K562 (cell line): Measurements from ENCODE around the gene ANXA3. TPM values are rescaled to one million over a fixed set of nuclear protein-coding genes. Genes with fewer than 3 reads are reported as not detected.

Experiments
- GMEB1 ChIP-seq: fragments of 250-450 bp; sonication (Bioruptor Pico); IDR thresholded peaks from 2 replicates; pipeline ENCODE4 v1.4.0; 2020; ENCODE audit warnings: mild to moderate bottlenecking
- NFE2L1 ChIP-seq: fragments of 450-650 bp; IDR thresholded peaks from 2 replicates; pipeline ENCODE4 v1.6.1; 2016; ENCODE audit warnings: missing genetic modification characterization, low read depth, mild to moderate bottlenecking, missing compliant biosample characterization, moderate library complexity, borderline replicate concordance
- ZKSCAN3 ChIP-seq: fragments of 250-450 bp; sonication (Bioruptor Pico); IDR thresholded peaks from 2 replicates; pipeline ENCODE4 v1.4.0; 2020
- ZNF609 ChIP-seq: sonication (generic); formaldehyde crosslinking; IDR thresholded peaks from 2 replicates; pipeline ENCODE4 v1.8.1; 2023; ENCODE audit warnings: missing genetic modification reagents, mild to moderate bottlenecking, borderline replicate concordance
- polyA plus RNA-seq, 8 experiments: library from polyadenylated mRNA; depleted of rRNA in 4 of 8; stranded (reverse) in 5 of 8; unstranded in 3 of 8; fragments of >200 nt; fragmentation: Nextera tagmentation in 2 of 8; fragmentation: Illumina TruSeq in 1 of 8; extraction: Ambion mirVana in 2 of 8; extraction: Trizol in 1 of 8; gene quantifications; 2 replicates each; pipeline versions ENCODE4 v1.2.1 to v1.2.3, GENCODE V29; 2011 to 2014; ENCODE audit warnings: inconsistent platforms in 1 of 8, missing spikeins in 1 of 8
- total RNA-seq, 7 experiments: library from RNA; depleted of rRNA in 6 of 7; stranded (reverse); fragments of >200 nt in 6 of 7; fragmentation: Illumina TruSeq in 2 of 7; extraction: Trizol in 2 of 7; gene quantifications; 2 replicates each; pipeline versions ENCODE4 v1.2.1 to v1.2.3, GENCODE V29; 2011 to 2021; ENCODE audit warnings: low replicate concordance in 1 of 7
- TF ChIP-seq, protein P1 (sequence below), 2 experiments: fragments of 150-350 bp in 1 of 2; IDR thresholded peaks; 2 replicates each; pipeline ENCODE4 v1.6.1; 2012 to 2016; ENCODE audit warnings: low read depth in 2 of 2, low read length in 2 of 2, mild to moderate bottlenecking in 1 of 2, moderate library complexity in 1 of 2

Gene ANXA3
- total and polyA plus RNA-seq, 9 of the 15 experiments (the other 6 are each of a cell fraction or from before 2014, with no cell fraction given), result 6.3 to 15.5 (median 9.8) TPM

GRCh38 chr4:78512357-78512920 is 39.1 kb upstream of the ANXA3 start (continued):
- TF ChIP-seq ZNF609 (CRISPR knock-in tag), result no peak
- no peak for TF ChIP-seq NFE2L1 (tag)
- no peak for TF ChIP-seq GMEB1 (CRISPR knock-in tag)
- no peak for TF ChIP-seq ZKSCAN3 (CRISPR knock-in tag)
- TF ChIP-seq, protein P1, sequence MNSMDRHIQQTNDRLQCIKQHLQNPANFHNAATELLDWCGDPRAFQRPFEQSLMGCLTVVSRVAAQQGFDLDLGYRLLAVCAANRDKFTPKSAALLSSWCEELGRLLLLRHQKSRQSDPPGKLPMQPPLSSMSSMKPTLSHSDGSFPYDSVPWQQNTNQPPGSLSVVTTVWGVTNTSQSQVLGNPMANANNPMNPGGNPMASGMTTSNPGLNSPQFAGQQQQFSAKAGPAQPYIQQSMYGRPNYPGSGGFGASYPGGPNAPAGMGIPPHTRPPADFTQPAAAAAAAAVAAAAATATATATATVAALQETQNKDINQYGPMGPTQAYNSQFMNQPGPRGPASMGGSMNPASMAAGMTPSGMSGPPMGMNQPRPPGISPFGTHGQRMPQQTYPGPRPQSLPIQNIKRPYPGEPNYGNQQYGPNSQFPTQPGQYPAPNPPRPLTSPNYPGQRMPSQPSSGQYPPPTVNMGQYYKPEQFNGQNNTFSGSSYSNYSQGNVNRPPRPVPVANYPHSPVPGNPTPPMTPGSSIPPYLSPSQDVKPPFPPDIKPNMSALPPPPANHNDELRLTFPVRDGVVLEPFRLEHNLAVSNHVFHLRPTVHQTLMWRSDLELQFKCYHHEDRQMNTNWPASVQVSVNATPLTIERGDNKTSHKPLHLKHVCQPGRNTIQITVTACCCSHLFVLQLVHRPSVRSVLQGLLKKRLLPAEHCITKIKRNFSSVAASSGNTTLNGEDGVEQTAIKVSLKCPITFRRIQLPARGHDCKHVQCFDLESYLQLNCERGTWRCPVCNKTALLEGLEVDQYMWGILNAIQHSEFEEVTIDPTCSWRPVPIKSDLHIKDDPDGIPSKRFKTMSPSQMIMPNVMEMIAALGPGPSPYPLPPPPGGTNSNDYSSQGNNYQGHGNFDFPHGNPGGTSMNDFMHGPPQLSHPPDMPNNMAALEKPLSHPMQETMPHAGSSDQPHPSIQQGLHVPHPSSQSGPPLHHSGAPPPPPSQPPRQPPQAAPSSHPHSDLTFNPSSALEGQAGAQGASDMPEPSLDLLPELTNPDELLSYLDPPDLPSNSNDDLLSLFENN (IDR thresholded peaks at IDR 0.05; ENCODE audit: low read depth in 2 of 2, low read length in 2 of 2), result no peak
